HepG2 (cell line): ENCODE results near the gene CAMTA1. TPM values are rescaled to one million over a fixed set of nuclear protein-coding genes. Genes with fewer than 3 reads are reported as not detected.

Experiments used
- ATAC-seq: fragments of 200-7000 bp; cut with Tn5 transposase; 3 replicates; pipeline ENCODE4 v1.9.1; 2020; ENCODE audit warnings: mild to moderate bottlenecking, moderate library complexity
- BruUV-seq: library from RNA; stranded (reverse); fragments of 400-500 nt; replicated peaks from 2 replicates; lab custom pipeline; 2021; lab: Mats Ljungman, UMichigan
- CTCF ChIA-PET: fragments of 300-600 bp; formaldehyde crosslinking; extraction: SDS; loops from one replicate; lab custom pipeline; 2021; ENCODE audit warnings: low total read pairs, inconsistent platforms, low intra/inter-chr PET ratio; lab: Yijun Ruan, JAX
- POLR2A ChIA-PET: fragments of 350-600 bp; sonication (Branson Sonifier 250); formaldehyde crosslinking; loops from one replicate; lab custom pipeline; 2020; ENCODE audit warnings: antibody characterized with exemption, inconsistent platforms; lab: Yijun Ruan, JAX
- DNase-seq: peaks from one replicate; pipeline ENCODE4 v3.0.0-alpha.2; 2015; ENCODE audit warnings: low spot score
- FAIRE-seq: peaks from 3 replicates; lab custom pipeline; 2011; peaks lifted over from hg19 to GRCh38; lab: Jason Lieb, UNC
- H2AFZ ChIP-seq: one replicate; pipeline ENCODE4 v1.6.1; 2011; ENCODE audit warnings: low read length, inconsistent platforms
- H3K27ac ChIP-seq: fragments of 300-600 bp; 3 replicates; pipeline ENCODE4 v1.8.0; 2011; ENCODE audit warnings: mixed run types, mild to moderate bottlenecking, mixed read lengths, low read length, inconsistent platforms; ENCODE audit not compliant: insufficient read depth; ENCODE audit errors: extremely low read length
- H3K27me3 ChIP-seq, 2 experiments: fragments of 200-600 bp in 1 of 2; 2 replicates in 1 of 2; 3 replicates in 1 of 2; pipeline versions ENCODE4 v1.6.0 to v1.8.0; 2011; ENCODE audit warnings: low read length in 2 of 2, mild to moderate bottlenecking in 2 of 2, moderate library complexity in 2 of 2, inconsistent platforms in 1 of 2; ENCODE audit not compliant: insufficient read depth in 2 of 2, control insufficient read depth in 1 of 2
- H3K36me3 ChIP-seq, 2 experiments: fragments of 200-600 bp in 1 of 2; replicated peaks in 1 of 2; 2 replicates in 1 of 2; 3 replicates in 1 of 2; pipeline versions ENCODE4 v1.5.1 to v1.8.0; 2011; ENCODE audit warnings: low read length in 2 of 2, inconsistent platforms in 1 of 2; ENCODE audit not compliant: insufficient read depth in 2 of 2, control insufficient read depth in 1 of 2
- H3K4me1 ChIP-seq: 2 replicates; pipeline ENCODE4 v1.5.1; 2012; ENCODE audit warnings: low read length, inconsistent platforms; ENCODE audit not compliant: insufficient read depth
- H3K4me2 ChIP-seq: 2 replicates; pipeline ENCODE4 v1.6.0; 2011; ENCODE audit warnings: low read depth, low read length, inconsistent platforms
- H3K4me3 ChIP-seq, 3 experiments: fragments of 200-600 bp in 1 of 3; sonication (generic), shearing (Covaris generic) in 1 of 3; replicated peaks in 1 of 3; 2 replicates each; pipeline ENCODE4 v1.5.1; 2011 to 2016; ENCODE audit warnings: low read length in 3 of 3, inconsistent platforms in 2 of 3, low read depth in 2 of 3, mild to moderate bottlenecking in 2 of 3, control low read depth in 1 of 3, mixed read lengths in 1 of 3; ENCODE audit not compliant: insufficient read depth in 1 of 3
- H3K79me2 ChIP-seq: one replicate; pipeline ENCODE4 v1.6.1; 2011; ENCODE audit warnings: low read length, inconsistent platforms; ENCODE audit not compliant: insufficient read depth
- H3K9ac ChIP-seq: 2 replicates; pipeline ENCODE4 v1.6.0; 2011; ENCODE audit warnings: mild to moderate bottlenecking, low read depth, low read length, inconsistent platforms; ENCODE audit not compliant: insufficient read depth
- H3K9me3 ChIP-seq: 2 replicates; pipeline ENCODE4 v1.5.1; 2012; ENCODE audit warnings: mild to moderate bottlenecking, low read length
- H4K20me1 ChIP-seq: 2 replicates; pipeline ENCODE4 v1.6.0; 2011; ENCODE audit warnings: inconsistent platforms, mild to moderate bottlenecking, low read length, moderate library complexity; ENCODE audit not compliant: insufficient read depth
- DMAP1 ChIP-seq: IDR thresholded peaks from 2 replicates; pipeline ENCODE4 v1.6.1; 2016
- HMG20B ChIP-seq: conservative IDR thresholded peaks from 2 replicates; pipeline ENCODE4 v1.6.1; 2016; ENCODE audit warnings: missing genetic modification reagents, missing compliant biosample characterization
- IKZF1 ChIP-seq: fragments of 450-650 bp; IDR thresholded peaks from 2 replicates; pipeline ENCODE4 v1.7.1; 2016
- KAT7 ChIP-seq: IDR thresholded peaks from 2 replicates; pipeline ENCODE4 v1.6.1; 2018; ENCODE audit warnings: borderline replicate concordance, missing compliant biosample characterization
- NBN ChIP-seq: fragments of 450-650 bp; conservative IDR thresholded peaks from 2 replicates; pipeline ENCODE4 v1.6.1; 2017
- REPIN1 ChIP-seq: sonication (generic); formaldehyde crosslinking; IDR thresholded peaks from 2 replicates; pipeline ENCODE4 v1.8.0; 2022; ENCODE audit warnings: missing genetic modification reagents, low read depth, mild to moderate bottlenecking, borderline replicate concordance
- ZFP36L1 ChIP-seq: sonication (generic); formaldehyde crosslinking; IDR thresholded peaks from 2 replicates; pipeline ENCODE4 v1.8.0; 2022; ENCODE audit warnings: mild to moderate bottlenecking, missing genetic modification reagents, moderate library complexity
- ZFP90 ChIP-seq: sonication (generic); formaldehyde crosslinking; IDR thresholded peaks from 2 replicates; pipeline ENCODE4 v1.8.0; 2022; ENCODE audit warnings: missing genetic modification reagents, mild to moderate bottlenecking, inconsistent platforms, borderline replicate concordance
- ZKSCAN1 ChIP-seq: fragments of 150-350 bp; IDR thresholded peaks from 2 replicates; pipeline ENCODE4 v1.6.1; 2014; ENCODE audit warnings: low read length
- ZMYM4 ChIP-seq: sonication (generic); formaldehyde crosslinking; IDR thresholded peaks from 2 replicates; pipeline ENCODE4 v1.8.1; 2023; ENCODE audit warnings: mild to moderate bottlenecking, missing genetic modification reagents
- ZNF224 ChIP-seq: sonication (generic); formaldehyde crosslinking; IDR thresholded peaks from 2 replicates; pipeline ENCODE4 v1.5.0; 2020; ENCODE audit warnings: mild to moderate bottlenecking, missing genetic modification reagents
- ZNF350 ChIP-seq: sonication (generic); formaldehyde crosslinking; IDR thresholded peaks from 2 replicates; pipeline ENCODE4 v1.4.0; 2020; ENCODE audit warnings: mild to moderate bottlenecking, low read depth, missing genetic modification reagents, borderline replicate concordance
- ZNF484 ChIP-seq: sonication (generic); formaldehyde crosslinking; IDR thresholded peaks from 2 replicates; pipeline ENCODE4 v1.5.1; 2020; ENCODE audit warnings: mild to moderate bottlenecking, low read depth, missing genetic modification reagents, borderline replicate concordance
- WGBS: methylation state at CpG from one replicate; pipeline ENCODE4 v1.1.6; 2017; ENCODE audit warnings: low lambda C conversion rate; 5-methylcytosine and 5-hydroxymethylcytosine counted together
- in situ Hi-C: cut with HindIII; loops from 2 replicates; pipeline ENCODE4 v1.10.0; 2017; ENCODE audit warnings: low pct_unique_long_range_greater_than_20kb; ENCODE audit not compliant: extremely low pct_ligation_motif_present
- intact Hi-C: fragments of 100-400 bp; cut with micrococcal nuclease; formaldehyde crosslinking; loops from one replicate; pipeline ENCODE4 v1.10.0; 2022; ENCODE audit not compliant: unreplicated experiment
- polyA plus RNA-seq, 8 experiments: library from polyadenylated mRNA; depleted of rRNA in 3 of 8; stranded (reverse) in 7 of 8; unstranded in 1 of 8; fragments of >200 nt; fragmentation: Illumina TruSeq in 4 of 8; extraction: Trizol in 4 of 8; gene quantifications; 2 replicates each; pipeline versions ENCODE4 v1.2.1 to v1.2.3, GENCODE V29; 2011 to 2016; ENCODE audit warnings: low read depth in 4 of 8, missing spikeins in 1 of 8, mixed read lengths in 1 of 8; ENCODE audit not compliant: insufficient read depth in 1 of 8
- total RNA-seq, 5 experiments: library from RNA; depleted of rRNA; stranded (reverse); fragments of >200 nt; fragmentation: Illumina TruSeq; extraction: Trizol; gene quantifications; 2 replicates each; pipeline ENCODE4 v1.2.3, GENCODE V29; 2016; ENCODE audit warnings: low read depth in 1 of 5
- TF ChIP-seq, protein P1 (sequence below): sonication (generic); formaldehyde crosslinking; IDR thresholded peaks from 2 replicates; pipeline ENCODE4 v1.4.0; 2020; ENCODE audit warnings: mild to moderate bottlenecking, missing genetic modification reagents

Gene CAMTA1
- total and polyA plus RNA-seq, 2 of the 13 experiments (the other 11 are each of a cell fraction or from before 2014, with no cell fraction given) = 25.0 to 36.4 TPM

DNA sequence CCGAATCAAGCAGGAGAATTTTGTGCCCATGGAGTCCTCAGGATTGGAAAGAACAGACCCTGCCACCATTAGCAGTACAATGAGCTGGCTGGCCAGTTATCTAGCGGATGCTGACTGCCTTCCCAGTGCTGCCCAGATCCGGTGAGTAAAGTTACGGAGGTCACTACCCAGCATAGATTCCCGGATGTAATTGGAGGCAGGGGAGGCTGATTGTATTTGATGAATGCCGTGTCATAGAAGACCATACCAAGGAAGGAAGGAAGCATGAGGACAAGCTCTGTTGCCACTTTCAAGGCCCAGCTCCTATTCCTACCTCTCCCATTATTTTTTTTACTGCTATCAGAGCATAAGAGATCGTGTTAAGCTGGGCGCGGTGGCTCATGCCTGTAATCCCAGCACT is 959.6 kb downstream of the CAMTA1 start (continued):
- TF ChIP-seq ZFP90 (CRISPR knock-in tag) (no peak), ZKSCAN1 (no peak)
- TF ChIP-seq, all 625 proteins: peak for 0

DNA sequence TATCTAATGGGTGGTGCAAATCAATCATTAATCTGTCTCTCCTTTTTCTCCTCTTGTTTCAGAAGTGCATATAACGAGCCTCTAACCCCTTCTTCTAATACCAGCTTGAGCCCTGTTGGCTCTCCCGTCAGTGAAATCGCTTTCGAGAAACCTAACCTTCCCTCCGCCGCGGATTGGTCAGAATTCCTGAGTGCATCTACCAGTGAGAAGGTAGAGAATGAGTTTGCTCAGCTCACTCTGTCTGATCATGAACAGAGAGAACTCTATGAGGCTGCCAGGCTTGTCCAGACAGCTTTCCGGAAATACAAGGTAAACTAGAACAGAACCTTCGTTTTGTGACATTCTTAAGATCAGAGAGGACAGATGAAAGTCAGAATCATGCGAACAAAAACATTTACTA is 960.5 kb downstream of the CAMTA1 start:
- ChIA-PET CTCF (no interaction called here), POLR2A (no interaction called here)
- no peaks in the 10 kb centered on the region for H3K4me1 ChIP-seq
- H3K36me3 ChIP-seq = peaks cover 3 to 25% of the 10 kb centered on the region in 2 experiments; a peak in 4 of 5 replicates
- intact Hi-C loops (no loop called here), in situ Hi-C loops (no loop called here)
- H3K9me3 ChIP-seq = no peaks in the 10 kb centered on the region
- DNase-seq (no peak), FAIRE-seq (no peak), ATAC-seq (no peak)
- WGBS = 96% methylated on average over 10 of the region's 10 CpGs
- no peaks in the 10 kb centered on the region for H4K20me1 ChIP-seq
- TF ChIP-seq NBN = no peak
- no peak for TF ChIP-seq REPIN1 (CRISPR knock-in tag)
- TF ChIP-seq ZNF350 (CRISPR knock-in tag) = no peak
- TF ChIP-seq HMG20B = no peak
- no peak for TF ChIP-seq ZNF484 (CRISPR knock-in tag)
- TF ChIP-seq DMAP1 (CRISPR knock-in tag) = no peak
- TF ChIP-seq ZNF224 (CRISPR knock-in tag) = no peak
- no peak for TF ChIP-seq KAT7 (CRISPR knock-in tag)
- TF ChIP-seq, protein P1, sequence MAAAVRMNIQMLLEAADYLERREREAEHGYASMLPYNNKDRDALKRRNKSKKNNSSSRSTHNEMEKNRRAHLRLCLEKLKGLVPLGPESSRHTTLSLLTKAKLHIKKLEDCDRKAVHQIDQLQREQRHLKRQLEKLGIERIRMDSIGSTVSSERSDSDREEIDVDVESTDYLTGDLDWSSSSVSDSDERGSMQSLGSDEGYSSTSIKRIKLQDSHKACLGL (CRISPR knock-in tag) = no peak
- TF ChIP-seq ZMYM4 (CRISPR knock-in tag) = no peak
- no peak for TF ChIP-seq ZFP36L1
- no peak for TF ChIP-seq IKZF1
- H3K4me3 ChIP-seq = no peak overlapping the region
- no peaks in the 10 kb centered on the region for H3K79me2 ChIP-seq
- H2AFZ ChIP-seq = no peak overlapping the region
- H3K4me2 ChIP-seq = no peak overlapping the region
- no peak overlapping the region for H3K9ac ChIP-seq
- H3K27ac ChIP-seq = no peak overlapping the region
- no peaks in the 10 kb centered on the region for H3K27me3 ChIP-seq
- BruUV-seq = no TSS peak
